ENCODE results near the gene PPIL4.
"Not testable (repeated sequence)": the region's sequence is repeated elsewhere in the genome, so short reads cannot be mapped to it uniquely, and the experiment has no call there.

The PPIL4 gene

DNA sequence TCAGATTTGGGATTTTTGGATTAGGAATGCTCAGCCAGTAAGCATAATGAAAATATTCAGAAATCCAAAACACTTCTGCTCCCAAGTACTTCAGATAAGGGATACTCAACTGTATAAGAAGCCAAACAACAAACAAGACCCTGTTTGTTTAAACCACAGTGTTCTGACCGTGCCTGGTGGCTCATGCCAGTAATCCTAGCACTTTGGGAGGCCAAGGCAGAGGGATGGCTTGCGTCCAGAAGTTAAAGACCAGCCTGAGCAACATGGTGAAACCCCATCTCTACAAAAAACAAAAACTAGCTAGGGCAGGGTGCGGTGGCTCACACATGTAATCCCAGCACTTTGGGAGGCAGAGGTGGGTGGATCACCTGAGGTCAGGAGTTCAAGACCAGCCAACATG, 85.6 kb downstream of the PPIL4 start:
- DNase-seq (ENCODE audit: low read depth in 2 of 2, low spot score in 1 of 2): not testable (repeated sequence)

DNA sequence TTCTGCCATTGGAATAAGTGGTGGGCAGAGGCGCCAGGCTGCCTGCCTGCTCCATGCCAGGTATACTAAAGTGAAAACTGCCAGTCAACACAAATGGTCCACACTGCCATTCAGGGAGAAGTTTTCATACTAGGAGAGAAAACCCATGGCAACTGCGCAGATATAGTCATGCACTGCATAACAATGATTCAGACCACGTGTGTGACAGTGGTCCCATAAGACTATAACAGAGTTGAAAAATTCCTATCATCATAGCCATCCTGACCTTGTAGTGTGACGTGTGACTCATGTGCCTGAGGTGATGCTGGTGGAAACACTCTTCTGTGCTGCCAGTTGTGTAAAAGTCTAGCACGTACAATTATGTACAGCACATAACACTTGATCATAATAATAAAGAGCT, 86.1 kb downstream of the PPIL4 start:
- no peak for DNase-seq (ENCODE audit: low read depth in 2 of 2, low spot score in 1 of 2)

DNA sequence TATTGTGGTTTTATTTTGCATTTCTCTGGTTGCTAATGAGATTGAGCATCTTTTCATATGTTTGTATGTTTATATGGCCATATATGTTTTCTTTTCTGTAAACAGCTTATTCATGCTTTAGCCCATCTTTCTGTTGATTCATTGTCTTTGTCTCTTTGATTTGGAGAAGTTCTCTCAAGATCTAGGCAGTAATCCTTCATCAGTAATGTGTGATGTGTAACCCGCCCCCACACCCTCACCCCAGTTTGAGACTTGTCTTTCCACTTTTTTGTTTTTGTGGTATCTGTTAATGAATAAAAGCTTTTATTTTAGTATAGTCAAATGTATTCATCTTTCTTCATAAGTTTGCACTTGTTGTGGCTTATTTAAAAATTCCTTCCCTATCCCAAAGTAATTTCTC, 87.0 kb downstream of the PPIL4 start:
- DNase-seq (ENCODE audit: low read depth in 2 of 2, low spot score in 1 of 2): no peak

DNA sequence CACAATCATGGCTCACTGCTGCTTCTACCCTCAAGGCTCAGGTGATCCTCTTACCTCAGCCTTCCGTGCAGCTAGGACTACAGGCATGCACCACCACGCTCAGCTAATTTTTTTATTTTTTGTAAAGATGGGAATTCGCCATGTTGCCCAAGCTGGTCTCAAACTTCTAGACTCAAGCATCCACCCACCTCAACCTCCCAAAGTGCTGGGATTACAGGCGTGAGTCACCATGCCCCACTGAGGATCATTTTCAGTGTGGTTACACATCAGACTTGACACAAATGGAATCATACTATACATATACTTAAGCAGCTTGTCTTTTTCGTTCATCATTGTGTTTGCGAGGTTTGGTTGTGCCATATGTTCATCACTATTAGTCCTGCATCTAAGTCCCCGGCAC, 87.6 kb downstream of the PPIL4 start:
- no peak for DNase-seq (ENCODE audit: low read depth in 2 of 2, low spot score in 1 of 2)

DNA sequence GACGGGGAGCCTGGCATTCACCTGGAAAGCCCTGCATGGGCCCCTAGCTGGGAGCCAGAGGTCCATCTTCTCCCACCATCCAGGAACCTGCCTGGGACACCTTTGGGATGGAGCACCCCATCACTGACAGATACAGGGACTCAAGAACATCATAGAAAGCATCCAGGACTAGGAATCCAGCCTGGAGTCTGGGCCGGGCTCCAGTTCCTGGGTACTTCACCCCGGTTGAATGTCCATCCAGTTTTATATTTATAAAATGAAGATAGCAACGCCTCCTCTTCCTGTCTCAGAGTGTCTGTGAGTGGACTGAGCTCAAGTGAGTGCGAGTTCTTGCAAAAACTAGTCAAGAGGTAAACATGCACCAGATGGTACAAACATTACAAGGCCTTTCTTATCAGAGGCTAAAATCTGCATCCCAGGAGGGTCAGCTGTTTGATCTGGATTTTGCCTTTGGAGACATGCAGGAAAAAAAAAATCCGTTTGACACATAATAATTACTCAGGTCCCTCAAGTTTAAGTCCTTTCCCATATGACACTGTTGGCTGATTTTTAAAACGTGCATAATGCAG, 88.4 kb downstream of the PPIL4 start:
- no peak for DNase-seq (ENCODE audit: low read depth in 2 of 2, low spot score in 1 of 2)

DNA sequence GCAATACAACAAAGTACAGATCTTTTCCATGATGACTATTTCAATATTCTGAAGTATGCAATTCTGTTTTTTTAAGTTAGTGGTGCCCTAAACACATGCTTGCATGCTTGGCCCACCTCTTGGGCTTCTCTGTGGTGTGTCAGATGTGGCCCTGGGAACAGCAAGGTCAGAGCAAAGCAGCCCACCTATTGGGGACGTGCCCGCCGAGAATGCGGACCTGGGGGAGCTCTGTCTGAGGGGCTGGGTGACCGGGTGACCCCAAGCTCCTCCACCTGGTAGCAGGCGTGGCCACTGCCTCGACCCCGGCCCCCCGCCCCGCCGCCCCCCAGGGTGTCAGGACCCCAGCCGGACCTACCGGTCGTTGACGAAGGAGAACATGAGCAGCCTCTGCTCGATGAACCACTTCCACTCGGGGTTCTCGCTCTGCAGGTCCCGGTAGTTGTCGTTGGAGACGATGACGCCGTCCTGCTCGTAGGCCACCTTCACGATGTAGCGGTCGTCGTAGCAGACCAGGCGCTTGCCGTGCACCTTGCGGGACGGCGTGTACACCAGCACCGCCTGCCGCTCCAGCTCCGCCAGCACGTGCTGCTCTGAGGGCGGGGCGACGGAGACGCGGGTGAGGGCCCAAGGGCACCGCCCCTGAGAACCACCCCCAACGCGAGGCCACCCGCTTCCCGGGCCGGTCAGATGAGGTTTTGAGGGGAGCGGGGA, 89.4 kb downstream of the PPIL4 start:
- no peak for DNase-seq (ENCODE audit: low read depth in 2 of 2, low spot score in 1 of 2)

DNA sequence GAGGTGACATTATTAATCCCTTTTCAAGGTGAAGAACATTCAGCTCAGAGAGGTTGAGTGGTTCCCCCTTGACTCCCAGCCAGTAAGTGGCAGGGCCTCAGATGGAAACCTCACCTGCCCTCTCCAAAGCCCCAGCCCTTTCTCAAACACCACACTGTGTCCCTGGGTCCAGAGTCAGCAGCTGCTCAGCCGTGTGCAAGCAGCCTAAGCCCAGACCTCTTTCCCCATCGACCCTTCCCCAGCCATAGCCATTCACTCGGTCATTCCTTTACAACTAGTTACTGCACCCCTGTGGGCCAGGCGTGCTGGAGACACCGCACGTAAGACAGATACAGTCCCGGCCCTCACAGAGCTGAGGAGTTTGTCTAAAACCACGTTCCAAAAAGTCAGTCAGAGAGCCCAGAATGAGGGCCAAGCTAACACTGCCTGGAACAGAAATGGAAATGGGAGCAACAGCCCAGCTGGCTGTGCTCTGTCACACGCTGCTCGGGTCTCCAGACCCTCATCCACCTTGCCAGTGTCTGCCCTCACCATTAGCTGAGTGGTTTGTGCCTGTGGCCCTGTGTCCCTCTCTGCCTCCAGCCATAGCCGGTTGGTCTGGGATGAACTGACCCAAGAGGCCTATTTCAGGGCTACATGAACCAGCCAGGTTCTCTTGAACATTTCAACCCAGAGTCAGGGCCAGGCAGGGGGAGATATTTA, 90.7 kb downstream of the PPIL4 start:
- DNase-seq (ENCODE audit: low read depth in 2 of 2, low spot score in 1 of 2): no peak
